Hepatocyte (in vitro differentiated cells): ENCODE measurements around the gene PSG6.
"Not testable (repeated sequence)": the region's sequence is repeated elsewhere in the genome, so short reads cannot be mapped to it uniquely, and the experiment has no call there.

Experiments used
- CTCF ChIP-seq: fragments of 200-600 bp; sonication (generic); IDR thresholded peaks from 2 replicates; pipeline ENCODE4 v1.5.1; 2016; ENCODE audit warnings: antibody characterized with exemption, mild to moderate bottlenecking; ENCODE audit not compliant: poor library complexity
- EZH2phosphoT487 ChIP-seq: fragments of 200-600 bp; sonication (generic); IDR thresholded peaks from one replicate; pipeline ENCODE4 v1.6.1; 2018; ENCODE audit warnings: antibody characterized with exemption, mild to moderate bottlenecking, low read depth, moderate library complexity; ENCODE audit not compliant: unreplicated experiment, severe bottlenecking

- not testable (repeated sequence) for TF ChIP-seq CTCF, EZH2phosphoT487
Measured at GRCh38 chr19:42934183-42934582, 16.5 kb upstream of the PSG6 start.
